ENCODE measurements around the gene HOXA11. TPM values are rescaled to one million over a fixed set of nuclear protein-coding genes. Genes with fewer than 3 reads are reported as not detected.

HOXA11 gene
- total RNA-seq, 1 donor from 2014 or later = not detected

- no peaks in the 10 kb centered on the region for H3K9me3 Mint-ChIP-seq (ENCODE audit: unreplicated experiment)
- H3K4me1 Mint-ChIP-seq (ENCODE audit: unreplicated experiment) = peaks cover 32% of the 10 kb centered on the region
- no peaks in the 10 kb centered on the region for H3K36me3 Mint-ChIP-seq (ENCODE audit: low read depth, unreplicated experiment)
- TF ChIP-seq, protein P1, sequence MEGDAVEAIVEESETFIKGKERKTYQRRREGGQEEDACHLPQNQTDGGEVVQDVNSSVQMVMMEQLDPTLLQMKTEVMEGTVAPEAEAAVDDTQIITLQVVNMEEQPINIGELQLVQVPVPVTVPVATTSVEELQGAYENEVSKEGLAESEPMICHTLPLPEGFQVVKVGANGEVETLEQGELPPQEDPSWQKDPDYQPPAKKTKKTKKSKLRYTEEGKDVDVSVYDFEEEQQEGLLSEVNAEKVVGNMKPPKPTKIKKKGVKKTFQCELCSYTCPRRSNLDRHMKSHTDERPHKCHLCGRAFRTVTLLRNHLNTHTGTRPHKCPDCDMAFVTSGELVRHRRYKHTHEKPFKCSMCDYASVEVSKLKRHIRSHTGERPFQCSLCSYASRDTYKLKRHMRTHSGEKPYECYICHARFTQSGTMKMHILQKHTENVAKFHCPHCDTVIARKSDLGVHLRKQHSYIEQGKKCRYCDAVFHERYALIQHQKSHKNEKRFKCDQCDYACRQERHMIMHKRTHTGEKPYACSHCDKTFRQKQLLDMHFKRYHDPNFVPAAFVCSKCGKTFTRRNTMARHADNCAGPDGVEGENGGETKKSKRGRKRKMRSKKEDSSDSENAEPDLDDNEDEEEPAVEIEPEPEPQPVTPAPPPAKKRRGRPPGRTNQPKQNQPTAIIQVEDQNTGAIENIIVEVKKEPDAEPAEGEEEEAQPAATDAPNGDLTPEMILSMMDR (IDR thresholded peaks at IDR 0.05; ENCODE audit: unreplicated experiment) = no peak
- no peak for DNase-seq (ENCODE audit: low spot score)
- H3K27ac Mint-ChIP-seq (ENCODE audit: unreplicated experiment) = no peak overlapping the region
- H3K27me3 Mint-ChIP-seq (ENCODE audit: unreplicated experiment) = peaks cover 46% of the 10 kb centered on the region
- no peak overlapping the region for H3K4me3 Mint-ChIP-seq (ENCODE audit: unreplicated experiment)
Observed at GRCh38 chr7:27175626-27176523, 9.2 kb downstream of the HOXA11 start.

DNA sequence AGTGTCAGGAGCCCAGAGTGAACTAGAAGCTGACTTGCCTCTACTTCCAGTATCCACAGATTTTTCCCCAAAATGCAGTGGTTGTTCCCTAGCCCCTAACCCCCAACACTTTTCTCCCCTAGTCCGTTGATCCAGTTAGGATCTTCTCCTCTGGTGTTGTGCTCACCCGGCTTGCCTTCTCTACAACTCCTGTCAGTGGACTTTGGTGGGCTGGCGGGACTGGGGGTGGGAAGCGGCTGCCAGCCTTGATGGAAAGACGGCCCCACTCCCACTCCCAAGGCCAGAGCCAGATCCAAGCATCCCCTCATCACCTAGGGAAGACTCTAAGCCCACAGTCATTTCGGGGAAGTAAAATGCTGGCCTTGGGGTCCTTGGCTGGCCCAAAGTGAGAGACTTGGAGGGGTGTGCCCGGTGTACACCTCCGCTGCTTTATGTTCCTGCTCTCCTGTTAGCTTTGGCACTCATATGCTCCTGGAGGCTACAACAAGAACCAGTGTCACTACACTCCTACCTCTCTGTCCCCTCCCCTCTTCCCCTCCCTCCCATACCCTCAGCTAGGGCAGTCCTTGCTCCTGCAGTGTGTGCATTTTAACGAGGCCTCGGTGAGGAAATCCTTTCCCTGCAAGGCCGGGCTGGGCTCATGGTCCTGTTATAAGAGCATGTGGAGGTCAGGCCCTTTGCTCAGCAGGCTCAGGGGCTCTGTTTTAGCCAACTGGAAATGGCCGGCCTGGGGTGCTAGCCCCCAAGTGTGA, 10.0 kb downstream of the HOXA11 start:
- no peak for DNase-seq (ENCODE audit: low spot score)
- H3K4me3 Mint-ChIP-seq (ENCODE audit: unreplicated experiment) = no peak overlapping the region
- no peak overlapping the region for H3K27ac Mint-ChIP-seq (ENCODE audit: unreplicated experiment)
- TF ChIP-seq, protein P1 (IDR thresholded peaks at IDR 0.05; ENCODE audit: unreplicated experiment) = no peak
- peaks cover 37% of the 10 kb centered on the region for H3K4me1 Mint-ChIP-seq (ENCODE audit: unreplicated experiment)
- no peaks in the 10 kb centered on the region for H3K9me3 Mint-ChIP-seq (ENCODE audit: unreplicated experiment)
- H3K36me3 Mint-ChIP-seq (ENCODE audit: low read depth, unreplicated experiment) = no peaks in the 10 kb centered on the region
- H3K27me3 Mint-ChIP-seq (ENCODE audit: unreplicated experiment) = peaks cover 43% of the 10 kb centered on the region

- Mint-ChIP-seq H3K27me3 (ENCODE audit: unreplicated experiment) (peaks cover 38% of the 10 kb centered on the region), H3K4me1 (ENCODE audit: unreplicated experiment) (peaks cover 31% of the 10 kb centered on the region), H3K4me3 (ENCODE audit: unreplicated experiment) (no peak within 1 kb of the TSS), H3K27ac (ENCODE audit: unreplicated experiment) (no peak within 1 kb of the TSS), H3K36me3 (ENCODE audit: low read depth, unreplicated experiment) (no peaks in the 10 kb centered on the region), H3K9me3 (ENCODE audit: unreplicated experiment) (no peaks in the 10 kb centered on the region)
- DNase-seq (ENCODE audit: low spot score) = no peak
- TF ChIP-seq, protein P1 (IDR thresholded peaks at IDR 0.05; ENCODE audit: unreplicated experiment) = no peak
Observed at GRCh38 chr7:27173956-27174873, 10.8 kb downstream of the HOXA11 start, which contains the start of gene HOXA10. HOXA10 (minus strand) TSS chr7:27174320; CDS start chr7:27174306, 14 bp downstream.

DNA sequence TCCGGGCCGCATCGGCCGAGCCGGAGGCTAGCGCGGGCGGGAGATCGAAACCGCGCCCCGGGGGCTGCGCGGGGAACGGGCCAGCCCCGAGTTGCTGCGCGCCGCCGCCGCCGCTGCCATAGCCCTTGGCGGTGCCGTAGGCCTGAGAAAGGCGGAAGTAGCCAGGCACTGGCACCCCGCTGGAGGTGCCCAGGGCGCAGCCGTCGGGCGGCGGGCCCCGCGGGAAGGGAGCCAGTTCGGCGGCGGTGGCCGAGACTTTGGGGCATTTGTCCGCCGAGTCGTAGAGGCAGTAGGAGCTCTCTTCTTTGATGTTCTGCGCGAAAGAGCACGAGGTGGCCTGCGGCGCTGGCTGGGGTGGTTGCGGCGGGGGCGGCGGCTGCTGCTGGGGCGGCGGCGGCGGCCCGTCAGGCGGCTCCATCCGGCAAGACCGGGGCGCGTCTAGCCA, 11.5 kb downstream of the HOXA11 start:
- Mint-ChIP-seq H3K36me3 (ENCODE audit: low read depth, unreplicated experiment) (no peaks in the 10 kb centered on the region), H3K4me1 (ENCODE audit: unreplicated experiment) (peaks cover 32% of the 10 kb centered on the region), H3K27ac (ENCODE audit: unreplicated experiment) (no peak overlapping the region), H3K27me3 (ENCODE audit: unreplicated experiment) (peaks cover 41% of the 10 kb centered on the region), H3K9me3 (ENCODE audit: unreplicated experiment) (no peaks in the 10 kb centered on the region), H3K4me3 (ENCODE audit: unreplicated experiment) (no peak overlapping the region)
- TF ChIP-seq, protein P1 (IDR thresholded peaks at IDR 0.05; ENCODE audit: unreplicated experiment) = no peak
- DNase-seq (ENCODE audit: low spot score) = no peak
